Renal pelvis (tissue), 4 donors: Measurements from ENCODE around the gene RPL34. TPM values are rescaled to one million over a fixed set of nuclear protein-coding genes. Genes with fewer than 3 reads are reported as not detected.

Source experiments
- DNase-seq: peaks from one replicate; pipeline ENCODE4 v3.0.0-alpha.2; 2013
- polyA plus RNA-seq, 3 donors: library from polyadenylated mRNA; unstranded; fragments of 120-200 nt; gene quantifications; one replicate each; pipeline ENCODE4 v1.2.1, GENCODE V29; 2013; ENCODE audit not compliant: insufficient read length in 3 of 3

Gene RPL34
- polyA plus RNA-seq, 3 donors: 1,872 to 2,120 (median 1,988) TPM

- no peak for DNase-seq
Observed at GRCh38 chr4:108674356-108674977, 54.1 kb downstream of the RPL34 start.

Other genes starting within 250 kb of the RPL34 start
- gene OSTC, start 30.0 kb downstream of the RPL34 start, polyA plus RNA-seq: 100 to 1,000 TPM; 220 to 250 (median 222) TPM
- under 1 TPM; 0.10 to 0.47 (median 0.18) TPM for gene ETNPPL, start 142.5 kb downstream of the RPL34 start, polyA plus RNA-seq